GM12892 (cell line): Measurements from ENCODE around the gene PDGFRA.

Experiments used
- POLR2A ChIP-seq: IDR thresholded peaks from 2 replicates; pipeline ENCODE4 v1.6.1; 2011; ENCODE audit warnings: low read depth, low read length, control low read depth
- POLR2AphosphoS5 ChIP-seq: IDR thresholded peaks from 2 replicates; pipeline ENCODE4 v1.6.1; 2011; ENCODE audit warnings: low read depth, low read length, control low read depth
- TAF1 ChIP-seq: IDR thresholded peaks from 2 replicates; pipeline ENCODE4 v1.6.1; 2011; ENCODE audit warnings: low read depth, mild to moderate bottlenecking, control low read depth, low read length, borderline replicate concordance

GRCh38 chr4:54254116-54254914 is 25.2 kb downstream of the PDGFRA start:
- TF ChIP-seq POLR2A = no peak
- TF ChIP-seq TAF1 = no peak
- TF ChIP-seq POLR2AphosphoS5 = no peak
